Astrocyte (in vitro differentiated cells and primary cell): ENCODE measurements around the gene PNPLA3. TPM values are rescaled to one million over a fixed set of nuclear protein-coding genes. Genes with fewer than 3 reads are reported as not detected.

Source experiments
- DNase-seq: peaks from one replicate; pipeline ENCODE4 v3.0.0-alpha.2; 2010; ENCODE audit warnings: low read depth
- FAIRE-seq: peaks from 2 replicates; lab custom pipeline; 2011; peaks lifted over from hg19 to GRCh38; lab: Jason Lieb, UNC
- H2AFZ ChIP-seq: 2 replicates; pipeline ENCODE4 v1.6.0; 2012; ENCODE audit warnings: low read depth, low read length, inconsistent platforms
- H3K27ac ChIP-seq: 2 replicates; pipeline ENCODE4 v1.5.1; 2011; ENCODE audit warnings: low read depth, low read length, inconsistent platforms
- H3K27me3 ChIP-seq: 2 replicates; pipeline ENCODE4 v1.6.0; 2011; ENCODE audit warnings: low read length, inconsistent platforms; ENCODE audit not compliant: insufficient read depth
- H3K36me3 ChIP-seq: 2 replicates; pipeline ENCODE4 v1.5.1; 2011; ENCODE audit warnings: low read length, inconsistent platforms; ENCODE audit not compliant: insufficient read depth
- H3K4me1 ChIP-seq: 2 replicates; pipeline ENCODE4 v1.5.1; 2011; ENCODE audit warnings: low read length, inconsistent platforms; ENCODE audit not compliant: insufficient read depth
- H3K4me2 ChIP-seq: 2 replicates; pipeline ENCODE4 v1.6.0; 2012; ENCODE audit warnings: low read length, inconsistent platforms
- H3K4me3 ChIP-seq: 2 replicates; pipeline ENCODE4 v1.5.1; 2011; ENCODE audit warnings: low read depth, mild to moderate bottlenecking, low read length, inconsistent platforms; ENCODE audit not compliant: insufficient read depth
- H3K79me2 ChIP-seq: 2 replicates; pipeline ENCODE4 v1.6.0; 2012; ENCODE audit warnings: mild to moderate bottlenecking, low read length, inconsistent platforms; ENCODE audit not compliant: insufficient read depth
- H3K9ac ChIP-seq: 2 replicates; pipeline ENCODE4 v1.6.0; 2012; ENCODE audit warnings: mild to moderate bottlenecking, low read length, inconsistent platforms
- H3K9me3 ChIP-seq: 2 replicates; pipeline ENCODE4 v1.5.1; 2012; ENCODE audit warnings: low read depth, mild to moderate bottlenecking, low read length, inconsistent platforms; ENCODE audit not compliant: insufficient read depth
- H4K20me1 ChIP-seq: 2 replicates; pipeline ENCODE4 v1.6.0; 2012; ENCODE audit warnings: low read length, inconsistent platforms; ENCODE audit not compliant: insufficient read depth
- H3K27ac Mint-ChIP-seq: one replicate; pipeline ENCODE4 v1.8.0; 2021; ENCODE audit warnings: mild to moderate bottlenecking, mixed read lengths; ENCODE audit not compliant: unreplicated experiment
- H3K27me3 Mint-ChIP-seq: one replicate; pipeline ENCODE4 v1.8.0; 2021; ENCODE audit warnings: low read depth, mixed read lengths; ENCODE audit not compliant: unreplicated experiment
- H3K36me3 Mint-ChIP-seq: one replicate; pipeline ENCODE4 v1.8.0; 2021; ENCODE audit warnings: low read depth, mixed read lengths; ENCODE audit not compliant: unreplicated experiment
- H3K4me1 Mint-ChIP-seq: one replicate; pipeline ENCODE4 v1.8.0; 2021; ENCODE audit warnings: low read depth, mixed read lengths; ENCODE audit not compliant: unreplicated experiment
- H3K4me3 Mint-ChIP-seq: one replicate; pipeline ENCODE4 v1.8.0; 2021; ENCODE audit warnings: mild to moderate bottlenecking, moderate library complexity, mixed read lengths; ENCODE audit not compliant: unreplicated experiment
- H3K9me3 Mint-ChIP-seq: one replicate; pipeline ENCODE4 v1.8.0; 2021; ENCODE audit warnings: mild to moderate bottlenecking, mixed read lengths; ENCODE audit not compliant: unreplicated experiment
- CTCF ChIP-seq: IDR thresholded peaks from 2 replicates; pipeline ENCODE4 v1.5.1; 2011; ENCODE audit warnings: low read depth, mild to moderate bottlenecking, inconsistent platforms, low read length, moderate library complexity; ENCODE audit not compliant: insufficient read depth
- EZH2 ChIP-seq: IDR thresholded peaks from 2 replicates; pipeline ENCODE4 v1.6.1; 2012; ENCODE audit warnings: mild to moderate bottlenecking, low read length, inconsistent platforms; ENCODE audit not compliant: insufficient read depth
- total RNA-seq: library from RNA; stranded (reverse); gene quantifications from 2 replicates; pipeline ENCODE4 v1.2.1, GENCODE V29; 2021

PNPLA3 gene
- total RNA-seq, 1 donor from 2014 or later, result 10.8 TPM

GRCh38 chr22:43886231-43886630, 37.4 kb upstream of the PNPLA3 start:
- Mint-ChIP-seq H3K36me3 (no peaks in the 10 kb centered on the region), H3K4me1 (no peaks in the 10 kb centered on the region), H3K9me3 (peaks cover 3% of the 10 kb centered on the region), H3K27ac (no peak overlapping the region), H3K27me3 (peaks cover 47% of the 10 kb centered on the region), H3K4me3 (no peak overlapping the region)
- FAIRE-seq (no peak), DNase-seq (no peak)
- H3K79me2 ChIP-seq, result no peaks in the 10 kb centered on the region
- no peak overlapping the region for H2AFZ ChIP-seq
- no peaks in the 10 kb centered on the region for H3K9me3 ChIP-seq
- peaks cover 21% of the 10 kb centered on the region for H3K27me3 ChIP-seq
- peaks cover 4% of the 10 kb centered on the region for H3K4me1 ChIP-seq
- no peak for TF ChIP-seq EZH2
- no peak for TF ChIP-seq CTCF
- H3K27ac ChIP-seq, result no peak overlapping the region
- no peak overlapping the region for H3K4me3 ChIP-seq
- no peaks in the 10 kb centered on the region for H3K36me3 ChIP-seq
- no peaks in the 10 kb centered on the region for H4K20me1 ChIP-seq
- H3K9ac ChIP-seq, result no peak overlapping the region
- H3K4me2 ChIP-seq, result no peak overlapping the region

DNA sequence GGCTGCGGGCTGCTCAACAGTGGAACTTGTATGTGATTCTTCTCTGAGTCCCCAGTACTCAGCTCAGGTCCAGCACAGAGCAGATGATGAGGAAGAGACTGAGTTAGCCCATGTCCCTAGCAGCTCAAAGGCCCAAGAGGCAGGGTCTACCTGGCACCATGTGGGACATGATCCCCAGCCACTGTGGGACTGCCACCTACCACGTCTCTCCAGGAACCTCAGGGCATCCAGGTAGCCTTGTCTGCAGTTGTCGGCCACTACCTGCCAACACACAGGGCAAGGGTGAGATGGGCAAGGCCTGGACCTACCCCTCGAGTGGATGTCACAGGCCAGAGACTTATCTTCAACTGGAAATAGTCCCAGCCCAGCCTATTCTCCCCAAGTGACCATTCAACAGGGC, 36.2 kb upstream of the PNPLA3 start:
- no peaks in the 10 kb centered on the region for H3K4me1 Mint-ChIP-seq
- Histone ChIP-seq H4K20me1 (no peaks in the 10 kb centered on the region), H3K4me2 (no peak overlapping the region), H3K9me3 (no peaks in the 10 kb centered on the region), H3K4me1 (peaks cover 8% of the 10 kb centered on the region), H3K27me3 (peaks cover 33% of the 10 kb centered on the region), H3K36me3 (no peaks in the 10 kb centered on the region), H3K27ac (no peak overlapping the region), H3K79me2 (no peaks in the 10 kb centered on the region), H3K9ac (no peak overlapping the region), H2AFZ (no peak overlapping the region), H3K4me3 (no peak overlapping the region)
- H3K4me3 Mint-ChIP-seq, result no peak overlapping the region
- H3K27ac Mint-ChIP-seq, result no peak overlapping the region
- peaks cover 53% of the 10 kb centered on the region for H3K27me3 Mint-ChIP-seq
- H3K36me3 Mint-ChIP-seq, result no peaks in the 10 kb centered on the region
- DNase-seq (no peak), FAIRE-seq (no peak)
- TF ChIP-seq CTCF, result no peak
- TF ChIP-seq EZH2, result no peak
- peaks cover 3% of the 10 kb centered on the region for H3K9me3 Mint-ChIP-seq

DNA sequence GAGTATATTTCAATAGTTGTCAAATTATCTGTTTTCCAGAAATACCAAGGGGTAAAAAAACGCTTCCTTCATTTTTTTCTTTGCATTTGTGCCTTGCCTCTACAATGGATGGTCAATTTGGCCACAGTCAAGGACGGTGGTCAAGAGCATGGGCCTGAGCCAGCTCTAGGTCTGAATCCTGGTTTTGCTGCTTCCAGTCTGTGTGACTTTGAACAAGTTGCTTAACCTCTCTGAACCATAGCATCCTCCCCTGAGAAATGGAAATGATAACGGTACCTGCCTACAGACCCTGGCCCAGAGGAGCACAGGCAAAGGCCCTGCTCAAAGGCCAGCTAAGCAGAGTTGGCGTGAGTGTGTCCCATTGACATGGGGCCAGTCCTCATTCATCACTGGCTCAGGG, 34.9 kb upstream of the PNPLA3 start:
- TF ChIP-seq EZH2 (no peak), CTCF (no peak)
- no peak for DNase-seq
- H3K9me3 Mint-ChIP-seq, result peaks cover 3% of the 10 kb centered on the region
- Histone ChIP-seq H4K20me1 (no peaks in the 10 kb centered on the region), H3K4me2 (no peak overlapping the region), H3K36me3 (no peaks in the 10 kb centered on the region), H3K27ac (no peak overlapping the region), H3K27me3 (peaks cover 39% of the 10 kb centered on the region), H3K79me2 (no peaks in the 10 kb centered on the region), H3K4me1 (peaks cover 8% of the 10 kb centered on the region), H3K9me3 (no peaks in the 10 kb centered on the region), H3K4me3 (no peak overlapping the region), H2AFZ (no peak overlapping the region), H3K9ac (no peak overlapping the region)
- no peak overlapping the region for H3K27ac Mint-ChIP-seq
- no peaks in the 10 kb centered on the region for H3K36me3 Mint-ChIP-seq
- no peak overlapping the region for H3K4me3 Mint-ChIP-seq
- no peak for FAIRE-seq
- H3K4me1 Mint-ChIP-seq, result no peaks in the 10 kb centered on the region
- H3K27me3 Mint-ChIP-seq, result peaks cover 59% of the 10 kb centered on the region
